GM19328 (cell line): ENCODE measurements around the gene NDE1.
A peak's percentile ranks its signal among the peaks of the same experiment; 100 is the strongest.
"Not testable (repeated sequence)": the region's sequence is repeated elsewhere in the genome, so short reads cannot be mapped to it uniquely, and the experiment has no call there.

ENCODE experiments used
- ATAC-seq: cut with Tn5 transposase; IDR thresholded peaks from one replicate; pipeline ENCODE4 v1.9.1; 2021; ENCODE audit warnings: mild to moderate bottlenecking, moderate library complexity; ENCODE audit not compliant: unreplicated experiment

NDE1 gene, protein sequence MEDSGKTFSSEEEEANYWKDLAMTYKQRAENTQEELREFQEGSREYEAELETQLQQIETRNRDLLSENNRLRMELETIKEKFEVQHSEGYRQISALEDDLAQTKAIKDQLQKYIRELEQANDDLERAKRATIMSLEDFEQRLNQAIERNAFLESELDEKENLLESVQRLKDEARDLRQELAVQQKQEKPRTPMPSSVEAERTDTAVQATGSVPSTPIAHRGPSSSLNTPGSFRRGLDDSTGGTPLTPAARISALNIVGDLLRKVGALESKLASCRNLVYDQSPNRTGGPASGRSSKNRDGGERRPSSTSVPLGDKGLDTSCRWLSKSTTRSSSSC

DNA sequence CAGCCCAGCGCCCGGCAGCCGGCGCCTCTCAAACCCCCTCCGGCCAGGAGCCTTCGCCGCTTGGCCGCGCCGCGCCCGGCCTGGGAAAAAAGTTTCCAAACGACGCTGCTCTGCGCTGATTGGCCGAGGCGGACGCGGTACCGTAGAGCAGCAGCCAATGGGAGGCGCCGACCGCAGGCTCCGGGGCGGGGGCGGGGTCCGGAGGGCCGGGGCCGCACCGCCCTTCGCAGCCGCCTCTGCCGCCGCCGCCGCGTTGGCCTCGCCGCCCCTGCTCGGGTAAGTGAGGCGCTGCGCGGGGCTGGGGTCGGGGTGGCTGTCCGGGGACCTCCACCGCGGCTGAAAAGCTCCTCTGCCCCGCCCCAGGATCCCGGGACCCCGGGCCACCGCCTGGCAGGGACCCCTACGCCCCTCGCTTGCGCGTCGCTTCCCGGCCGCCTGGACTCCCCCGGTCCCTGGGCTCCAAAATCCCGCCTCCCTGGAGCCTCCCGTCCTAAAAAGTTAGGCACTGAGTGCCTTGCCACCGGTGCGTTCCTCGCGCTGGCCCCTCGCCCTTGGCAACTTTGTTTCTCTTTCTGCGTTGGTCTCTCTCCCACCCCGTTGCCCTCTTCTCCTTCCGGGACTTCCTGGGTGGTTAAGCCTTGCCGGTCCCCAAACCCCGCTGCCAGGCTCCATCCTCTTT is at the start of gene NDE1:
Gene NDE1, plus strand, starts transcription at position 227 of the 679 bp plus-strand sequence. CDS start 14,534 bp downstream, outside the sequence.
- ATAC-seq: peak; percentile 78

DNA sequence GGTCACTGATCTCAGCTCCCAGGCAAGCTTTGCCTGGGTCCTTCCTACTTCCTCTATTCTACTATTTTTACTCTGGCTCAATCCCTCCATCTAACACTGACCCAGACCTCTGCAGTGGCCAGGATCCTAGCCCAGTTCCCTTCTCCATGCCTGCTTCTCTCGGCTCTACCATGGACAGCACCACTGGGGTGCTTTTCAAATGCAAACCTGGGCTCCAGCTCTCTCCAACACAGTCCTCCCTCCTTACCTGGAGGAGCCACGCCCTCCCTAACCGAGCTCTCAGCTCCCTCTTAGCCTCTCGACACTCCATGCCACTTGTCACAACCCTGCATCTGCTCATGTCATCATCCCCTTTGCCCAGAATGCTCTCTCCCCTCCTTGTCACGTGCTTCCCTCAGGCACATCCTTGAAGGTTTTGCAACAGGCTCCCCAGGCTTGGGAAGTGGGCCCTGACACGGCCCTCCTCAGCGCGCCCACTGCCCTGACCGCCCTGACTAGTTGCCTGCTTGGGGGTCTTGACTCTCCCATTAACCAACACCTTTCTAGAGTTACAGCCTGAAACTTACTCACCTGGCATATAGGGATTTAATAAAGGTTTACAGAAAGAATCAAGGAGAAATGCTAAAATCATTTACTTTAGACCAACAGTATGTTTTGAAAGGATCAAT is 48.7 kb upstream of the NDE1 start:
- ATAC-seq: no peak

DNA sequence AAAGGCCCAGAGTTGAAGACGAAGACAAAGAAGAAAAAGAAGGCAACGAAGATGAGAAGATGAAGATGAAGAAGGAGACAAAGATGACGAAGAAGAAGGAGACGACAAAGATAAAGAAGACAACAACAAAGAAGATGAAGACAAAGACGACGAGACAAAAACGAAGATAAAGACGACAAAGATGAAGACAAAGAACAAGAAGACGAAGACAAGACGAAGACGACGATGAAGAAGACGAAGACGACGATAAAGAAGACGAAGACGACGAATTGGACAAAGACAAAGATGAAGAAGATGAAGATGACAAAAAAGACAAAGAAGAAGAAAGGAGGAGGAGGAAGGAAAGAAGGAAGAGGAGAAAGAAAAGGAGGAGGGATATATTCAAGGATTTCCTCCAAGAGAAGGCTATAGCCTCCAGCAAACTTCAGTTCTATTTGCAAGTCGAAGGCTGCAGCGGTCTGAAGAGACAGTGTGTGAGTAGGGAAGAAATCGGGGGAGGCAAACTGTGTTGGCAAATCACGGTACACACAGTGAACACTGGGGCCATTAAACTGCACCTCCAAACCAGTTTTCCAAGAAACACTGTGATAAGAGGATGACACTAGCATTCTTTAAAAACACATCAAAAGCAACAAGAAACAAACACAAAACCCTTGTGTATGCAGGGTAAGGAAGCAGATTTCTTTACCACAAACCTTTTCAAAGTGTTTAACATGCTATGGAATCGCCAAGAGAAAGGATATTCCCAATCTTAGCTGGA is 47.6 kb upstream of the NDE1 start:
- ATAC-seq: no peak

DNA sequence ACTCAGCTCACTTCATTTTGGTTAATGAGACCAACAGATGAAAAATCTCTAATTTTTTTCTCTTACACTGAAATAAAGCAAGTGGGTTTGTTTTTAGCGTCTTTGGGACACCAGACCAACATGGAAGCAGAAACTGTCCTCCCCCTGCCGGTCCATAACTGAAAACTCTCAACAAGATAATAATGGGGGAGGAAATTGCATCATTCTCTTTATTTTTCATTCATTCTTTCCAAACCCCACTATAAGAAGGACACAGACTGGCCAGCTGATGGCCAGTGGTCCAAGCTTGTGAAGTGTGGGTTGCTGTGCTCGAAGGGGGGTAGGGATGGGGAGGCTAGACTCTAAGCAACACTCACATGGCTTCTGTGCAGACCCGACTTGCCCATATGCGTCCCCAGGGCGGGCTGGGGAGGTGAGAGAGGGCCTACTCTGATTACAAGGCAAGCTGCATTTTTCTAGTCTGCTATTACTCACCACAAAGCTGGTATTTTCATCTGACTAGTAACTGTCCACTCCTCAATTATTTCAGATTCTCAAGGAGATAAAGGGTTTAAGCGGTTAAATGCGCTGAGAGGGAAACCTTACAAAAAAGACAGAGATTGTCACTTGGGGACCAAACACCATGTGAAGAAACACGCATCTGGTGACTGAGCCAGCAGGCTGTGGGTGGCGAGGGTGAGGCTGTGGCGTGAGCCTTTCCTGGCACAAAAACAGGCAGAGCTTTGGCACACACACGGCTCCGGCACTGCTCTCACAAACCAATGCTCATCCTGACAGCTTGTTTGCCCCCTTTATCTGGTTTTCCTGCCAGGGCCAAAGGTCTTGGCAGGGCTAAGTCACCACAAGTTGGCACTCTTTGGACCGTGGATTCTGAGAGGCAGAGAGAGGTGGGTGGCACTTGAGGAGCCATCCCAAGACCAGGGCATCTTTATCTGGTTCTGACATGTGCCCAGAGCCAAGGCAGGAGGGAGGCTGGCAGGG is 45.3 kb upstream of the NDE1 start:
- no peak for ATAC-seq

DNA sequence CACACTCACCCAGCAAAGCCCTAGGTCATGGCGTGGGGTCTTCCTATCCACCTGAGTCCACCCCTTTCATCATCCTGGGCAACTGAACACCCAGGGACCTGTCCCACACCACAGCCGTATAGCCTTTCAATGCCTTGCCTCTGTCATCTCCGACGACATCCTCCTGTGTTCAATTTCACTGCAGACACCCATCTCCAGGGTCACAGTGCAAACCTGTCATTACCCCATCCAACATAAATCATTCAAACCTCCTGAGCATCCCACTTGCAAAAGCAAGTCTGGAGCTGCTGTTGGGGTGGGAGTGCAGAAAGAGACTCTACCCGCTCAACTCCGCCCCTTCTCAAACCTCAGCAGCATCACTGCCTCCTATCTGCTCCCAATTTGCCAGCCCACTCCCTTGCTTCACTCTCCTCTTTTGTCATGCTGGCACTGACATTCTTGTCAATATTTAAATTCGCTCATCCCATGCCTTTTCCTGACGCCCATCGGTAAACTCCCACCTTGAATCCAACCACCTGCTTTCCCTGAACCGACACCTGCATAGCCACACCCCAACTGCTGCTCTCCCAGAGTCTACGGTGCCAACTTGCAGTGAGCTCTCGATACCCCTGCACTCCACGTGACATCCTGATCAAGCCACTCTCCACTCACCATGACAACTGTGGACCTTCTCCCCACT is 44.1 kb upstream of the NDE1 start:
- ATAC-seq: no peak

DNA sequence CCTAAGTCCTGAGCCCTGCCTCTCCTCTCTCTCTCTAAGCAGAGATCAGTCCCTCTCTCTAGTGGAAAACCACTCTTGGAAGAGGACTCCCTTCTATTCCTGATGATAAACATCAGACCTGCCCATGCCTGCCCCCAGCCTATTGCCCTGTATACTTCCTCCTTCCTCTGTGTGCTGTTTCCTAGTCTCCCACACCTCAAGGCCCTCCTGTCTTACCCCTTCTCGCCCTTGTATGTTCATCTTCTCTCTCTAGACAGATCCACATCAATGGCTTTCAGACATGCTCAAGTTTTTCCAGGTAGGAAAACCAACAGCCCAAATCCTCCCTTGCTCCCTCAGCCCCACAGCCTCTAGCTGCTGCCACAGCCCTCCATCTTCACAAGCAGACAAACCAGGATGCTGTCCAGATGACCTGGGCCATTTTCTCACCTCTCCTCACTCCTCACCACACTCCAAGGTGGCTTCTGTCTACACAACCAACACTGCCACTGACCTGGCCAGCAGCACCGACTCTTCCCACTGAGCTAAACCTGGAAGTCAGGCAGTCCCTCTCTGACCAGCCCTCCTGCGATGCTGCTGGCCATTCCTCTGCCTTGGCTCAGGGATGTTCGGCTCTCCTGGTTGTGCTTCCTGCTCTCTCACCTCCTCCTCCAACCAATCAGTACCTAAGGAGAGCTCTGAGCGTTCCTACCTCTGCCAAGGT is 43.4 kb upstream of the NDE1 start:
- no peak for ATAC-seq

DNA sequence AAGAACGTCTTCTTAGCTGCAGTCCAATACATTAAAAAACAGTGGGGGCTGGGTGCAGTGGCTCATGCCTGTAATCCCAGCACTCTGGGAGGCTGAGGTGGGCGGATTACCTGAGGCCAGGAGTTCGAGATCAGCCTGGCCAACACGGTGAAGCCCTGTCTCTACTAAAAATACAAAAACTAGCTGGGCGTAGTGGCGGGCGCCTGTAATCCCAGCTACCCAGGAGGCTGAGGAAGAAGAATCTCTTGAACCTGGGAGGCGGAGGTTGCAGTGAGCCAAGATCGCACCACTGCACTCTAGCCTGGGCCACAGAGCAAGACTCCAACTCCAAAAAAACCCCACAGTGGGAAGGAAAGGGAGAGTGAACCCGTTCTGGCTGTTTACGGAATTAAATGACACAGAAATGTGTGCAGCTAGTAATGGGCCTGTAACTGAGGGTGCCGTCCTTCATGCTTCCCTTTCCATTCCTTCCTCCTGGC is 42.8 kb upstream of the NDE1 start:
- ATAC-seq: not testable (repeated sequence)

DNA sequence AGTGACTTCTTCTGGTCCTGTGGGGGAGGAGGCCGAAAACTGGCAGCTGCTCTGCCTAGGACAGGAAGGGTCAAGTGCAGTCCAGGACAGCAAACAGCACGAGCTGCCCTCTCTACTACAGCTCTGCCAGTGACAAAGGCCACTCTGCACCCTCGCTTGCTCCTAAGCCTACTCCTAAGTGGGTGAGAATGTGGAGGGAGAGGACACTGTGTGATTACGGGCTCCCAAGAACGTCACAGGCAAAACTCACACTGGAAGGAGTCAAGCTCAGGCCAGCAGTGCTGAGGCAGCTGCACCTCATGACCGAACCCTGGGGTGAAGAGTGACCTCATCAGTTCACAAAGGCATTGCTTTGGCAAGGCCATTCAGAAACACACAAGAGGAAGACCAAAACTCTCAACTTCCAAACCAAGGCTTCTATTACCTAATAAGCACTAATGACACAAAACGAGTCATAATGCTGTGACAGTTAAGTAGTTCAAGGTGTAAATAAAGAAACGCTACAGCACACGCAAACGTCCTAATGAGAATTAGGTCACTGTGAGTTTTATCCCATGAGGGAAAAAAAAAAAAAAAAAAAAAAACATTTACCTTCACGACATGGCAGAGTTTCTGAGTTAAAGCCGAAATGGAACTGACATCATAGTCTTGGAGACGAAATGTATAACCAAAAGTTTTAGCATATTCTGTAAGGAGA is 42.2 kb upstream of the NDE1 start:
- ATAC-seq: no peak

DNA sequence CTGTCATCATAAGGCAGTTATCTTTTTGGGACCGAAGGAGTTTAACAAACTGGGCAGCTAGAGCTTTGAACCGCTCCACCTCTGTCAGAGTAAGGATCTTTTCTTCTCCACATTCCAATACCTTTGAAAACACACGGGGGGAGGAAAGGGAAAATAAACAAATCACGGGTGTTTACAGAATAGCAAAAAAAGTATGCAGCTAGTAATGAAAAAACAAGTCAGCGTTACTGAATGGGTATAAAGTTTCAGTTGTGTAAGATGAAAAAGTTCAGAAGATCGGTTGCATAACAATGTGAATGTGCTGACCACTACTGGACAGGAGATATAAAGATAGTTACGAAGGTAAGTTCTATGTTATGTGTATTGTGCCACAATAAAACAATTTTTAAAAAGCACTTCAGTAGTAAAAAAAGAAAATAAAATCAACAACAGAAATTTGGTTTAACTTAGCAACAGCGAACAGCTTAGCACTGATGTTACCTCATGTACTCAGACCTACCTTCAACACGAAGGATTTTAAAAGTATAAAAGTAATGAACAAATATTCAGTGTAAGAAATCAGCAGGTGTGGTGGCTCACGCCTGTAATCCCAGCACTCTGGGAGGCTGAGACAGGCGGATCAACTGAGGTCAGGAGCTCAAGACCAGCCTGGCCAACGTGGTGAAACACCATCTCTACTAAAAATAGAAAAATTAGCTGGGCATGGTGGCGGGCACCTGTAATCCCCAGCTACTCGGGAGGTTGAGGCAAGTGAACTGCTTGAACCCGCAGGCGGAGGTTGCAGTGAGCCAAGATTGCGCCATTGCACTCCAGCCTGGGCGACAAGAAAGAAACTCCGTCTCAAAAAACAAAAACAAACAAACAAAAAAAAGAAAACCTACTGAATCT is 41.4 kb upstream of the NDE1 start:
- no peak for ATAC-seq

DNA sequence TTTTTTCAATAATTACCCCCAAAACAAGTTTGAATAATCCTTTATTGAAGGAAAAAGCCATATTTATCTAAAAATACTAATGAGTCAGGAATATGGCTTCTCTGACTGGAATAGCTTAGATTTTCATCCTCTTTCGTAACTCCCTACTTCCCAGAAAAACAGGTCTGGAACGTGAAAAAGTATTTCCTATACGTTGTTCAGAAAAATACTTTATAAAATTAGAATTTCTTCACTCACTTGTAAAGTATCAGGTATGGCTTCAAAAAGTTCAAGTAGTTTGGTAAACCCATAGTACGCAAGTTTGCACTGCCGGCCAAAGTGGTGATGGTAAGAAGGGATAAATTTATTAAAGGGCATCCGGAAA is 40.8 kb upstream of the NDE1 start:
- no peak for ATAC-seq

DNA sequence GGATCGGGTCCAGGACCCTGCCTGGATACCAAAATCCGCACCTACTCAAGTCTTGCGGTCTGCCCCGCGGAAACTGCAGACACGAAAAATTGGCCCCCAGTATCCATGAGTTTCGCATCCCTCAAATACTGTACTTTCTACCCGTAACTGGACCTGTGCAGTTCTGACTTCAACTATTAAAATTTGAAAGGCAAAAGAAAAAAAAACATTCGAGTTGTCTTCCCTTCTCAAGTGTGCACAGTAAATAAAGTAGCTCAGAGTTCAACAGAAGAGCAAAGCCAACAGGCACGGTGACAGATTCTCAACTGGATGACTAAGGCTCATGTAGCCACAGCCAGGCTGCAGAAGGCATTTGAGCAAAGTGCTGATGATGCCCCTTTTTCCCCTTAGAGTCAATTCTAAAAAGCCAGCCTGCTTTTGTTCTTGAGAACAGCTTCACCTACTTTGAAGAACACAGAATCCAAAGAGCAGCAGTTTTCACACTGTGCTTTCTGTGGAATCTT is 39.6 kb upstream of the NDE1 start:
- no peak for ATAC-seq

DNA sequence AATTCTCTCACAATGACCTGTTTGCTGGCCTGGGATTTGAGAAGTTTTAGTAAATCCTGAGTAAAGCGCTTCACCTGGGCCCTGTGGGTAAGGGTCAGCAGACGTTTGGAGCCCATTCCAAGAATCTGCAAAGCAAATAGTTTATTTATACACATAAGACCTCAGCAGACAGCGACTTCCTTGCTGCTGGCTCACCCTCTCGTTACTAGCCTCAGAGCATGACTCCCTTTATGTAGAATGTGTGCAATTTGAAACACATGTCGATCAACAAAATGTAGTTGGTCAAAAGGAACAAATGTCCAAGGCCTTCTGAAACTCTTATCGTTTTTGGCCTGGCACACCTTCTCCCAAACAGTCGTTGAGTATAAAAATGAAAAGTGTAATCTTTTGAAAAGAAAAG is 38.4 kb upstream of the NDE1 start:
- ATAC-seq: no peak

DNA sequence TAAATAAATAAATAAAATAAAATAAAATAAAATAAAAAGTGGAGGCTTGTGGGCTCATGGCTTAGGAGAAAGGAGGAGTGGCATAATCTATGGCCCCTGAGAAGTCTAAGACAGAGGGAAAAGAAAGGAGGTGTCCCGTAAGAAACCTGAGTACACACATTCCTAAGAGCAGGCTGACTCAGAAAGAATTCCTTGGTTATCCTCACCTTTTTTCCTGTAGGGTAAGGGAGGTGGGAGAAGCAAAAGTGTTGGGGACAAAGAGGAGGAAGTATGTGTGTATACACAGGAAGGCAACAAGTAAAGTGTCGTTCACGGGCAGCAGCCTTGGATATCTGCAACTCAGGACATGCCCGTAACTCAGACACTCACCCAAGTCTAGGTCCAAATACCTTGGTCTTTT is 36.4 kb upstream of the NDE1 start:
- no peak for ATAC-seq

DNA sequence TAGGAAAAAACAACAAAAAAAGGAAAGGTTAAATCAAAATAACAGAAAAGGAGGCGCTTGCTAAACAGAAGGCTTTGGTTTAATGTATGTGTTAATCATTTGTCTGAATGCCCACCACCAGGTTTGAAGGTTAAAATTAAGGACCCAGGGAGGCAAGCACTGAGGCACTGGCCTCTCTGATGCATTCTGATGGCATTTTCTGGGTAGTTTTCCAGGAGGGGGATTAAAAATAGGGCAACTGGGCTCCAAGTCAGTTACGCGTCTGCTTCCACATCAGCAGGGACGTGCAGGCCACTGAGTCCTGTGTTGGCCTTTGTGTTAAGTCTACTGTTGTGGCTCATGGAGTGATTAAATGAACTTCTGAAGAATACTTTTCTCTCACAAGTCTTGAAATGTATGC is 34.0 kb upstream of the NDE1 start:
- no peak for ATAC-seq

DNA sequence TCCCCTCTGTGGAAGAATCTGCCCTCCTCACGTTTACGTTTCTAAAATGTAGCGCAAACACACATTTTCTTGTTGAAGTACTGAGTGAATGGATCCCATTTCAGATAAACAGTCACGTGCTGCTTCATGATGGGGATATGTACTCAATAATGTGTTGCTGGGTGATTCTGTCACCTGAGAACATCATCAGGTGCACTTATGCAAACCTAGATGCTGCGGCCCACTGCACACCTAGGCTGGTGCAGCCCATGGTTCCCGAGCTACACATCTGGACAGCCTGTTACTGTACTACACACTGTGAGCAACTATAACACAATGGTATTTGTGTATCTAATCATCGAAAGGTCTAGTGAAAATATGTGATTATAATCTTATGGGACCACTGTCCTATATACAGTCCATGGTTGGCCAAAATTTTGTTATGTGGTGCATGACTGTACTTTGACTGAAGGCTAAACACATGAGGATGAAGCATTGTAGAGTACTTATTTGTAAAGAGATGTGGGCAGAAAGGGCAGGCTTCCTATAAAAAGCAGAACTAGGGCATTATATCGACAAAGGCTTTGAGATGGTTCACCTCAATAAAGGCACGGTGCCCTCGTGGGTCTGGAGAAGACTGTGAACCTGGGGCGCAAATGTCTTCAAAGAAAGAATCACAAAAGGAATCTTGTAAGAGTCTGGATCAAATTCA is 33.4 kb upstream of the NDE1 start:
- no peak for ATAC-seq

DNA sequence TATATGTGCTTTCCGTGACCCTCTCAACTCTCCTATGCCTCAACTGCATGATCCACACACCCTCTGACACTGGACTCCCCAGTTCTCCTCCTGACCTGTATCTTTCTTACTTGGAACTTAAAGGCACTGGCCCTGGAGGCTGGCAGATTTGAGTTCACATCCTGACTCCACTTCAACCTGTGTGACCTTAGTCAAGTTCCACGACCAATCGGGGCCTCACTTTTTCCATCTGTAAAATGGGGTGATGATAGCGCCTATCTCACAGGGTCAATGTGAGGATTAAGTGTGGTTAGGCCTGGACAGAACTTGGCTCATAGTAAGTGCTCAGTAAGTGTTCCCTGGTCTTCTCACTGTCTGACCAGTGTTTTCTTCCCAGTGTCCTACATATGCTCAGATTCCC is 32.1 kb upstream of the NDE1 start:
- ATAC-seq: no peak

DNA sequence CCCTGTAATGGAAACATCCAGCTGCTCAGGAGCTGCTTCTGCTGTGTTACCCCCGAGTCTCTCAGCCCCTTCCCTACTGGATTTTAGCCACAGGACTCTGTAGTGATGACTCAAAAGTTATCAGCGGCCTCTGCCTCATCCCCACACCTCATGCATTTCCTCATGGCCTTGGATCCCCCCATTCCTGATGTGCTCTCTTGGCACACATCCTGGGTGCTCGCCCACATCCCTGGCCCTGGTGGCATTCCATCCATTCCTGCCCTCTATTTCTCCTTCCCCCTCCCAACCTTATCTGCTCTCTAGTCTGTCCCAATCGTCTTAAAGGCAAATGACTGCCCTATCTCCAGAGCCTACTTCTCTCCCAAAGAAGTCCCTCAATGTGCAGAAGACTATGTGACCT is 31.7 kb upstream of the NDE1 start:
- no peak for ATAC-seq
